NCI-H748 (cell line): ENCODE measurements around the gene GALNT9.
"Not testable (repeated sequence)": the region's sequence is repeated elsewhere in the genome, so short reads cannot be mapped to it uniquely, and the experiment has no call there.

ENCODE experiments used
- DNase-seq: peaks from one replicate; lab custom pipeline; 2025; ENCODE audit not compliant: unreplicated experiment; lab: John Stamatoyannopoulos, UW

GALNT9 gene

DNA sequence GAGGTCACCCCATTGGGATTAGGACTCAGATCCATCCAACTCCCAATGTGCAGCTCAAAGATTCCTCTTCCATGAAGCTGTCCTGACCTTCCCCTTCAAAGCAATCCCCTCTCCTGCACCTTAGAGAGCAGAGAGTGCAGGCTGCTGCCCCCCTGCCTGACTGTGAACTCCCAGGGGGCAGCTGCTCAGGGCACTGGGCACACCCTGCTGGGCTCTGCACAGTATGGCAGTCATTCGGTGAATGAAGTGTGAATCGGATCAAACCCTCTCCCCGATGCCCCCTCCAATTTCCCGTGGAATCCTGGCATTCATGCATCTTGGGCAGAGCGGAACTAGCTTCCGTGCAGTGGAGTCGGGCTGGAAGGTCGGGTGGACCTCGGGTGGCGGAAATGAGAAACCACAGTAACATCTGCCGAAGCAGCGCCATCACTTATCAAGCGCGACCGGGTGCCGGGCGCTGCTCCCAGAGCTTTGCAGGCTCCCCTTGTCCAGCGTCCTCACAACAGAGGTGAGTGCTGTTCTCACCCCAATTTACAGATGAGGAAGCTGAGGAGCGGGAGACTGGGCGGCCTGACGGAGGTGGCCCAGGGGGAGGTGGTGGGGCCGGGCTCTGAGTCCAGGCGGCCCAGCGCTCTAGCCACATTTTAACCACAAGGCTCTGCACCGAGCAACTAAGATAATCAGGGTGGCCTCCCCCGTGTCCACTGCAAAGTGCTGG is 14.7 kb downstream of the GALNT9 start:
- DNase-seq, result no peak

DNA sequence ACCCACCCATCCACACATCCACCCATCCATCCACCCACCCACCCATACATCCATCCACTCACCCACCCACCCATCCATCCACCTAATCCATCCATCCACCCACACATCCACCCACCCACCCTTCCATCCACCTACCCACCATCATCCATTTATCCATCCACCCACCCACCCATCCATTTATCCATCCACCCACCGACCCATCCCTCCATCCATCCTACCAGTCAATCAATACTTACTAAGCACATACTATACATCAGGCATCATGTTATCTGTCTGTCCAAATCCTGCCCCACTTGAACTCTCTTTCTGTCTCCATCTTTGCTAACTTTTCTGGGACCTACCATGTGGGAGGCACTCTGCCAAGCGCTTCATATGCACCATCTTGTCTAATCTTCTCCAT is 15.4 kb downstream of the GALNT9 start:
- no peak for DNase-seq

DNA sequence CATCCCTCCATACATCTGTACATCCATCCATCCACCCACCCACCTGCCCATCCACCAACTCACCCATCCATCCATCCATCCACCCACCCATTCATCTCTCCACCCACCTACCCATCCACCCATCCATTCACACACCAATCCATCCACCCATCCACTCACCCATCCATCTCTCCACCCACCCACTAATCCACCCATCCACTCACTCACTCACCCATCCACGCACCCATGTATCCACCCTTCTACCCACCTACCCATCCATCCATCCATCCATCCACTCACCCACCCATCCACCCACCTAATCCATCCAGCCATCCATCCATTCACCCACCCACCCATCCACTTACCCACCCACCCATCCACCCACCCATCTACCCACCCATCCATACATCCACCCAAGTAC is 16.2 kb downstream of the GALNT9 start:
- no peak for DNase-seq

DNA sequence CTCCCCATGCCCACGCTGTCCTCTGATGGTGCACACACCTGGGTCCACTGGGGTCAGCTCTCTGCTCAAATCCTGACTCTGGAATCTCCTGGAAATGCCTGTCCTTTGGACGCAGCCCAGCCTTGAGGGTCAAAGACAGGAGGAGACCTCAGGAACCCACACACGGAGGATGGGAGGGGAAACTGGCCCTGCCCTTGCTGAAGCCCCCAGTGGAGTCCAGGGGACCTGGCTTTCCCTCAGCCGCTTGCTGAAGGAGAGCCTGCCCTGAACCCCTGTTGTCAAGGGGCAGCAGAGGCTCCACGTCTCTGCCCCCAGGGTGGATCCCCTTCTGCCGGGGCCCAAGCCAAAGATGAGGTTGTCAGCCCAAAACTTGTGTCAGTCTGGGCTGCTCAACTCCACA is 16.9 kb downstream of the GALNT9 start:
- DNase-seq, result no peak

DNA sequence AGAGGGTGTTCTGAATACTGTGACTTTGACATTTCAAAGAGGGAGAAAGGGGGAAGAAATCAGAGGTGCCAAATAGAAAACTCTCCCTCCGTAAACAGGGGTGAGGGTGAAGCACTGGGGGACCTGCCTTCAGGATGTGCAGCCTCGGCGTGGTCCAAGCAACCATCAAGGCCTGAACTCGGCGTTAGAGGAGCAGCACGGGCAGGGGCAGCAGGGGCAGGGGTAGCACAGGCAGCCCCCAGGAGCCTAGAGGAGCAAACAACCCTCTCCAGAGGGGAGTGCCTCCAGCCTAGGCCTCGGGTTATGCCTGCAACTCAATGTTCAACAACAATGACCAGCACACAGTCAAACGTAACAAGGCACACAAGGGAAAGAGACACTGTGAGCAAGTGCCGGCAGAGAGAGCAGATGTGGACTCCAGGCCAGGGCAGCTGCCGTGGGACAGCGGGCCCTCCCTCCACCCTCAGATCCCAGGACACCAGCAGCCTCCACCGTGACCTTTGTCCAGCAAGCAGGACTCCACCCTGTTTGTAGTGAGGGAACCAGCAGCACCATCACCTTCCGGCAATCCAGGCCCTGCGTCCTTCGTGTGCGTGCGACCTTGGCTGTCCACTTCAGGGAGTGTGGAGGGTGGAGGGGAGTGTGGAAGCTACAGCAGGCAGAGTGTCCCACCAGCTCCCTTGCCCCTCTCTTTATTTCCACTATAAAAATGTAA is 18.0 kb downstream of the GALNT9 start:
- DNase-seq, result no peak

DNA sequence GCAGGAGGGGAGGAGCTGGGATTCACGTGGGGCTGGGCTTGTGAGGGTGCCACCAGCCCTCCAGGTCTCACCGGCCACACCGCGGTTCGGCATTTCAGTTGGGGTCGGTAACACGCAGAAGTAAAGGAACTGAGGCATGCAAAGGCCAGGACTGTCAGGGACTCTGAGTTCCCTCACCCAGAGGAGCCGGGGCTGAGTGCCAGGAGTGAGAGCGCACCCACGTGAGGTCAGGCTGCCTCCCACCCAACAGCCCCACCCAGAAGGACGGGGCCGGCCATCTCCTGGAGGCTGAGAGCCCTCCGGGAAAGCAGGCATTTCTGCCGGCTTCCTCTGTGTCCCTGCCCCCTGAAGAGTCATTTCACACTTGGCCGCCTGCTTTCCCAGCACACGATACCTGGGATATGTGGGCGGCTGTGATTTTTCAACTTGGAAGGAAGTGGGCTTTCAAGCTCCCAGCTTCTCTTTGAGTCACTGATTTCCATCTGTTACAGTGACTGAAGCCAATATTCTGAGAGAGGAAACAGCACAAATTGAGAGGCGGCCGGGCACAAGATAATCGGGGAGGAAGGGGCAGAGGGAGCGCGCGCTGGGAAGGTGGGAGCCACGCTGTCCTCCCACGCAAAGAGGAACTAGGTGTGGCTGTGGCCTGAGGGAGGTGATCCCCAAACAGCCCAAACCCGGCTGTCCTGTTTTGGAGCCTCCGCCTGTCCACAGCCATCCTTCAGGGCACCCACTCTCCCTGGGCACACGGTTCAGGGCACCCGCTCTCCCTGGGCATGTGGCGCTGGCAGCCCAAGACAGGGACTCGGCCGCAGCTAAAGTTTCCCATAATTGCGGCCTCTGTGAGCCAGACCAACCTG is 19.0 kb downstream of the GALNT9 start:
- DNase-seq, result no peak

DNA sequence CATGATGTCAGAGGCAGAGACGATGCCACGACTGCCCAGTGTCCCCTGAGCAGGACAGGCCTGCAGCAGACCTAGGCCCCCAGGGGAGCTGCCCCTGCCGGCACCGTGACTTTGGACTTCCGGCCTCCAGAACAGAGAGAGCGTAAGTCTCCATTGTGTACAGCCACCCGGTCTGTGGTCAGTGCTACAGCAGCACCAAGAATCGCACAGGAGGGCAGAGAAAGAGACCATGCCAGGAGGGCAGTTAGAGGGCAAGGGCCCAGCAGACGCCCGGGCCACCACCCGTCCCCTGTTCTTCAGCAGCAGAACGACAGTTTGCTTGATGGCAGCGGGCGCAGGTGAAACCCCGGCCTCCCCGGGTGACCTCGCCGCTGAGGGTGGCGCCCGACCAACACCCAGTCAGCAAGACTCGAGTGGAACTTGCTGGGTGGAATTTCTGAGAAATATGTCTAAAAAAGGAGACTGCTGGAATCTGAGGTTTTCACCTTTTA is 19.7 kb downstream of the GALNT9 start:
- DNase-seq, result no peak

DNA sequence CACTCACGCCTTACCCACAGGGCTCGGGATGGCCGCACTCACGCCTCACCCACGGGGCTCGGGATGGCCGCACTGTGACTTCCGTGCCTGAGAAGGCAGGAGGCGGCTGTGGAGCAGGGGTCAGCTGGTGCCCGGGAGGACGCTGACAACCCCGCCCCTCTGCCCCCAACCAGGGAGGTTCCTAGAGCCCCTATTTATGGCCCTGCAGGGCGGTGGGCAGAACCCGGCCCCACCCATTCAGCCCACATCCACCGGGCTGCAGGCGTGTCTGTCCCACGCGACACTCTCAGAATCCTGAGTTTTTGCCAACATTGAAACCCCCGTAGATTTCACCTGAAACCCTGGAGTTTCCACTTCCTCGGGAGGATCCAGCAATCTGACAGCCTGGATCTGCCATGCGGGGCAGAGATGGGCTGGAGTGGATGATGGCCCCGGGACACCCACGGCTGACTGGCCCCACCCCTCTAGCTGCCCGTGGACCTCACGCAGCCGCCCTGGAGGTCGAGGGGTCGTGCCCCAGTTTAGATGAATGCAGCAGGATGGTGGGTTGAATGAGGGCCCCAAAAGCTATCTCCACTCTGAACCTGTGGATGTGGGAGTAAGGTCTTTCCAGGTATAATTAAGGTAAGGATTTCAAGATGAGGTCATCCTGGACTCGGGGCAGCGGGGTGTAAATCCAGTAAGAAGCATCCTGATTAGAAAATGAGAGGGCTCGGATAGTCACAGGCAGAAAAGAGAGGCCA is 20.4 kb downstream of the GALNT9 start:
- DNase-seq, result no peak

DNA sequence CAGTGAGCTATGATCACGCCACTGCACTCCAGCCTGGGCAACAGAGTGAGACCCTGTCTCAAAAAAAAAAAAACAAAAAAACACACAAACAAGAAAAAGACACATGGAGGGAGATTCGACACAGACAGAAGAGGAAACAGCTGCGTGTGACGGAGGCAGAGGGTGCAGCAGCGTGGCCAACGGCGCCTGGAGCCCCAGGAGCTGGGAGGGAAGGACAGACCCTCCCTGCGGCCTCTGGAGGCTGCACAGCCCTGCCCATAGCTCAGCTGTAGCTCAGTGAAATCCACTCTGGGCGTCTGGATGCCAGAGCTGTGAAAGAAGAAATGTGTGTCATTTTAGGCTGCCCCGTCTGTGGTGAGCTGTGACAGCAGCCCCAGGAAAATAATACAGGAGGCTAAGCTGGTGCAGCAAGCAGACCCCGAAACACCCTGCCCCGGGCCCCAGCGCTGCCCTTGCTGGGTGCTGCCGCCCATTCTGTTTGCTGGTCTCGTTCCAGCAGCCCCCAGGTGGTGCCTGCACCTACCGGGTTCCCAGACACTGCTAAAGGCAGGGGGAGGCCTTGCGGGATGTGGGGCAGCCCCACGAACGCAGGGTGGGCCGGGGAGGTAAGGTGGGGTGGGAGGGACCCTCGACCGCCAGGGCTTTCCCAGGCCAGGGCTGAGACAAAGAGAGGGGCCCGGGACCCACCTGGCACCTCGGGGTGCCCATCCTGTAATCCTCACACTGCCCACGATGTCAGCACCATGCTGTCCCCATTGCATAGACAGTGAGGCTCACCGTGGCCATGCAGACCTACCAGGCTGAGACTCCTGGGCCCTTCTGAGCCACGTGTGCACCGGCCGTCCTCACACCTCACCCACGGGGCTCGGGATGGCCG is 21.2 kb downstream of the GALNT9 start:
- no peak for DNase-seq

DNA sequence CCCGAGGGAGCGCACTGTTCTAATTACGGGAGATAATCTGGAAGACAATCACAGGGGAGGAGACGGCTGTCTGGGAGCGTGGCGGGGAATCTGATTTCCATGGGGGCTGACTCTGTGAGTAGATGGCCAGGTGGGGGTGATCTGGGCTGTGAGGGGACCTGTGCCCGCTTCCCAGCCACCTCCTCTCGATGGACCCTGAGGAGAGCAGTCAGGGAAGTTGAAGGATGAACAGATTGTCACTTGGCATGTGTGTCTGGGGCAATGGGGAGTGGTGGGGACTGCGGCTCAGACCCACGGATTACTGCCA is 22.6 kb downstream of the GALNT9 start:
- DNase-seq, result no peak

DNA sequence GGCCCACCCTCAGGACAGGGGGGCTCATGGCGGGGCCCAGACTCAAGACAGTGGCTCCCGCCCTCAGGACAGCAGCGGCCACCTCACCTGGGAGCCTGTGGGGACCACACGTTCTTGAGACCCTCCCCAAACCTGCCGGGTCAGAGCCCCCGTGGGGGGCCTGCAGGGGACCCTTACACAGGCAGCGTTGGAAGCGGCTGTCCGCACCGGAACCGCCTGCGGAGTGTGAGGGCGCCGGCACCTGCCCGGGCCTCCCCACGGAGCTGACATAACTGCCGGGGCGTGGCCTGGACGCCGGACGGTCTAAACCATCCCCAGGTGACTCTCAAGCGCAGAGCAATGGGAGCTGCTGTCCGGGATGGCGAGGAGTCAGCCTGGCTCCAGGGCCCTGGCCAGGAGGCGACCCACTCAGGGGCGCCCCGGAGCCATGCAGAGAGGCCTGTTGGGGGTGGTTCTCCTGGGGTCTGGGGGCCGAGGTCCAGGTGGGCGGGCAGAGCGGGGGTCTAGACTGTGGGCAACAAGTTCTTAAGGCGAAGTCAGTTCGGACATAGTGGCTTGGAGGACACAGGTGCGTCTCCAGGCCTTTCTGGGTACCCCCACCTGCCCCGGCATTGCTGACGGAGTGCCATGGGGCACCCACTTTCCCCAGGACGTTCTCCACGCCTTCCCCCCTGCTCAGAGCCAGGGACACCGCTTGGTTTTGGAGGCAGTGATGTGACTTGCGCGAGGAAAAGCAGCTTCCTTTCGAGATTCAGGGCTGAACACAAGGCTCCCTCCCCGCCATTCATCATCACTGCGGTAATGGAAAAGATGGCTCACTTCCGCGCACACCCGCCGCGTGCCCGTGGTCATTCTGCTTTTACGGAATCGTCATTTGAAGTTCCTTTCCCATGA is 23.2 kb downstream of the GALNT9 start:
- DNase-seq, result no peak

DNA sequence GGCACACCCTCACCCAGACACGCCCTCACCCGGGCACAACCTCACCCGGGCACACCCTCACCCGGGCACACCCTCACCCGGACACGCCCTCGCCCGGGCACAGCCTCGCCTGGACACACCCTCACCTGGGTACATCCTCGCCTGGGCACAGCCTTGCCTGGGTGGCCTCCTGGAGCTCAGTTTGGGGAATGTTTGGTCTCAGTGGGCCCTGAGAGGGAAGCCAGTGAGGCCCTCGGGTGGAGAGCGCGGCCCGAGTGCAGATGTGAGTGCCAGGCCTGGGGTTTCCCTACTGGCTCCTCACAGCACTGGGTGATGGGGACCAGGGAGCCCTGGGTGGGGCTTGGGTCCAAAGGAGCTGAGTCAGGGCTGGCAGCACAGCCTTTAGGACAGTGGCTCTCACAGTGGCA is 23.8 kb downstream of the GALNT9 start:
- no peak for DNase-seq

DNA sequence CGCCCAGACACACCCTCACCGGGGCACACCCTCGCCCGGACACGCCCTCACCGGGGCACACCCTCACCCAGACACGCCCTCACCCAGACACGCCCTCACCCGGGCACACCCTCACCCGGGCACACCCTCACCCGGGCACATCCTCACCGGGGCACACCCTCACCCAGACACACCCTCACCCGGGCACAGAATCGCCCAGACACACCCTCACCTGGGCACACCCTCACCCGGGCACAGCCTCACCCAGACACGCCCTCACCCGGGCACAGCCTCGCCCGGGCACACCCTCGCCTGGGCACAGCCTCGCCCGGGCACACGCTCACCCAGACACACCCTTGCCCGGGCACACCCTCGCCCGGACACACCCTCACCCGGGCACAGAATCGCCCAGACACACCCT is 24.5 kb downstream of the GALNT9 start:
- not testable (repeated sequence) for DNase-seq

DNA sequence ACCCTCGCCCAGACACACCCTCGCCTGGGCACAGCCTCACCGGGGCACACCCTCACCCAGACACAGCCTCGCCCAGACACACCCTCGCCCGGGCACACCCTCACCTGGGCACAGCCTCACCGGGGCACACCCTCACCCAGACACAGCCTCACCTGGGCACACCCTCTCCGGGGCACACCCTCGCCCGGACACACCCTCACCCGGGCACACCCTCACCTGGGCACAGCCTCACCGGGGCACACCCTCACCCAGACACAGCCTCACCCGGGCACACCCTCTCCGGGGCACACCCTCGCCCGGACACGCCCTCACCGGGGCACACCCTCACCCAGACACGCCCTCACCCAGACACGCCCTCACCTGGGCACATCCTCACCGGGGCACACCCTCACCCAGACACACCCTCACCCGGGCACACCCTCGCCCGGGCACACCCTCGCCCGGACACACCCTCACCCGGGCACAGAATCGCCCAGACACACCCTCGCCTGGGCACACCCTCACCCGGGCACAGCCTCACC is 25.5 kb downstream of the GALNT9 start:
- not testable (repeated sequence) for DNase-seq

DNA sequence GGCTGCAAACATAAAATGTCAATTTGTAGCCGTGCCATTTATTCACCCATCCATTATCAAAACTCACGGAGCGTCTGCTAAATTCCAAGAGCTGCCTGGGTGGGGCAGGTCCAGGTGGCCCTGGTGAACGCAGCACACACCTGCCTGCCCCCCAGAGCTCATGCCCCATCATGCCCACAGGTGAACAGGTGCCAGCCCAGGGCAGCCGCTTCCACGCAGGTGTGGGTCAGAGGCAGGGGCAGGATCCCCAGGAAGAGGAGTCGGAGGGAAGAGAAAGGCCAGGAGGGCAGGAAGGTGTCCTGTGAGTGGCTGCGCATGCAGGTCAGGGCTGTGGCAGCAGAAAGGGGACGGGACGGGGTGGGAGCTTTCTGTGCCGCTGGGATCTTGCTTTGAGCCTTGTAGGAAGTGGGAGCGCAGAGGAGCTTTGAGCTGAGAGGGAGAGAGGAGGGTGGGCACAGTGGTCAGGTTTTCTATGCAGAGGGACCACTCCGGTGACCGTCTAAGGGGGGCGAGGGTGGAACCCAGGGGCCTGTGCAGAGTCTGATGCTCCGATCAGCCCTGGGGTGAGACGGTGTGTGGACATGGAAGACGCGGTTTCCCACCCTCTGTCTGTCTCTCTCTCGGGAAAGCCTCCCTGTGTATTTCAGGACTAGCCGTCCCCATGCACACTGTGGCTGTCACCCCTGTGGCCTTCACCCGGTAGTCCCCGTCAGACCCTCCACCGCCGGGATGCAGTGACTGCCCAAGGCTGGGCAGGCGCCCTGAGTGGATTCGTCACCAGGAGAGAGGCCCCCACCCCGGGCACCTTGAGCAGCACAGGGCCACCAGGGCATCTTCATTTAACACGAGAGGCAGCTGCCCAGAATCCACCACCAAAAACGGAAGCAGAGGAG is 26.7 kb downstream of the GALNT9 start:
- peak; percentile 26 for DNase-seq

DNA sequence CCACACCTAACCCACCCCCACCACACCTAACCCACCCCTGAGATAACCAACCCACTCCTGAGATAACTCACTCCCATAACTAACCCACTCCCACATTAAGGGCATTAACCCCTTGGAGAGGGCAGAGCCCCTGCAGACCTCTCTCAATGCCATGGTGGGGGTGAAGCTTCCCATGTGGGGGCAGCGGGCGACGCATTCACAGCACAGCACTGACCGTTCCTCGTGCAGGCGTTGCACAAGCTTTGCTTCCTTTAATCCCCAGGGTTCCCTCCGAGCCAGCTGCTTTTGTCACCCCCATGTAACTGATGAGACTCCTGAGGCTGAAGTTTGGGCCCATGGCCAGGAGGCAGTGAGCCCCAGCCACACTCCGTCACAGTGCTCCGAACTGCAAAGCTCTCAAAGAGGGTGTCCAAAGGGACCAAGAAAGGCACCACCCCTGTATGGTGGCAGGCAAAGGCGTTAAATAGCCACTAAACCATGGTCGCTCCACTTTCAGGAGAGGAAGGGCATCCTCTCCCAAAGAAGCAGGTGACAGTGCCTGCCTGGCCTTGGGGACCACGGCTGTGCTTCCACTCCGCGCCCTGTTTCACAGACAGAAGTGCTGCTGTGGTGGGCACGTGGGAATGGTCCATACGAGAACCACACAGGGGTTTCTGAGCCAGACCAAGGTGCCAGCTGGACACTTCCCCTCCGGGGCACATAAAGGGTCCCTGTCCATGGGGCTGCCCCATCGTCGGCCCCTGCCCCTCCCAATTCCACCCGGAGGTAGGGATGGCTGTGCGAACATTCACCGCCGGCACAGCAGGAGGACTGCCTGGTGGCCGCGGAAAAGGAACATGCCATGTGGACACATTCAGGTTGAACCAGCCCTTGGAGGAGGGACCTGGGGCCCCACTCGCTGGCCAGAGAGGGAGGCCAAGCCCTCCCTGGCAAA is 28.3 kb downstream of the GALNT9 start:
- no peak for DNase-seq

DNA sequence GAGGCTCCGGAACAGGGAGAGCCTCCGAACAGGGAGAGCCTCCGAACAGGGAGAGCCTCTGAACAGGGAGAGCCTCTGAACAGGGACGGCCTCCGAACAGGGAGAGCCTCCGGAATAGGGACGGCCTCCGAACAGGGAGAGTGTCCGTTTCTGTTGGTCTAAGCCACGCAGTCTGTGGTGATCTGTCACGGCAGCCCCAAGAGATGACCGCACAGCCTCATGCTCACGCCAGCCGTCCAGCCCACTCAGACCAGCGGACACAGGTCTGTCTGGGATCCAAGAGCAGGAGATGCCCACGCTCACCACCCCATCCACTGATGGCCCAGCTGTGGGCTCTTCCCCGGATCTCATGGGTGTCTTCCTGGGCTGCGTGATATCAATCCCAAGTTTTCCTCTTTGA is 33.3 kb downstream of the GALNT9 start:
- no peak for DNase-seq
